GM19043 (cell line): Measurements from ENCODE around the gene VAV1.
"Not testable (repeated sequence)": the region's sequence is repeated elsewhere in the genome, so short reads cannot be mapped to it uniquely, and the experiment has no call there.

Source experiments
- ATAC-seq: cut with Tn5 transposase; IDR thresholded peaks from one replicate; pipeline ENCODE4 v1.9.1; 2021; ENCODE audit warnings: low read depth; ENCODE audit not compliant: unreplicated experiment

VAV1 gene

GRCh38 chr19:6811906-6812305 lies 39.4 kb downstream of the VAV1 start:
- ATAC-seq = no peak

- ATAC-seq = no peak
These were observed 40.1 kb downstream of the VAV1 start for GRCh38 chr19:6812612-6813011.

DNA sequence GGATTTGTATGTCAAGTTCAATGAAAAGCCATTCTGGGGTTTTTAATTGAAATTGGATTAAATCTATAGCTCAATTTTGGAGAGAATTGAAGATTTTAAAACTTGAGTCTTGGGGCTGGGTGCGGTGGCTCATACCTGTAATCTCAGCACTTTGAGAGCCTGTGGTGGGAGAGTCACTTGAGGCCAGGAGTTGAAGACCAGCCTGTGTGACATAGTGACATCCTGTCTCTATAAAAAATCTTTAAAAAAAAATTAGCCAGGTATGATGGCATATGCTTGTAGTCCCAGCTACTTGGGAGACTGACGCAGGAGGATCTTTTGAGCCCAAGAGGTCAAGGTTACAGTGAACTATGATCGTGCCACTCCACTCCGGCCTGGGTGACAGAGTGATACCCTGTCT lies 41.2 kb downstream of the VAV1 start:
- no peak for ATAC-seq

- no peak for ATAC-seq
These were observed 44.7 kb downstream of the VAV1 start for GRCh38 chr19:6817179-6817578.

DNA sequence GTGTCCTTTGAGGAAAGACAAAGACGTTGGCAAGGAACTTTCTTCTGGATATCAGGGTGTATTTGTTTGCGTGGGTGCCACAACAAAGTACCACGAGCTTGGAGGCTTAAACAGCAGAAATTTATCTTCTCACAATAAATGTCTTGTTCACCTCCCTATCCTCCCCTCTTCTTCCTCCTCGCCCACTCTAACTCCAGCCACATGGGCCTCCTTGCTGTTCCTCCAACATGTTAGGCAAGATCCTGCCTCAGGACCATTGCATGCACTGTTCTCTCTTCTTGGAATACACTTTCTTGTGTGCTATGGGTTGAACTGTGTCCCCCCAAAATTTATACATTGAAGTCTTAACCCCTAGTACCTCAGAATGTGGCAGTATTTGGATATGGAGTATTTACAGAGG lies 45.7 kb downstream of the VAV1 start:
- ATAC-seq = no peak

GRCh38 chr19:6819323-6819722 lies 46.8 kb downstream of the VAV1 start:
- ATAC-seq = no peak

DNA sequence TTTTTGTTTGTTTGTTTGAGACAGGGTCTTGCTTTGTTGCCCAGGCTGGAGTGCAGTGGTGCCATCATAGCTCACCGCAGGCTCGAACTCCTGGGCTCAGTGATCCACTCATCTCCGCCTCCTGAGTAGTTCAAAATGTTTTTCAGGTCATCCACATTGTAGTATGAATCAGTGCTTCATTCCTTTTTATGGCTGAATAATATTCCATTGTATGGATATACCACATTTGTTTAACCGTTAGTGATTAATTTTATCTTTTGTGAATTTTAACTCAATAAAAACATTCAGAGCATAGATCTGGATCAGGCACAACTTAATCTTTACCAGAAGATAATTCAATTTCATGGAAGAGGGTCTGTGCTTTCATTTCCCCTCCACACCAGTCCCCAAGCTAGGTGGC lies 47.7 kb downstream of the VAV1 start:
- no peak for ATAC-seq

GRCh38 chr19:6821639-6822310 lies 49.3 kb downstream of the VAV1 start:
- no peak for ATAC-seq

GRCh38 chr19:6822311-6822670 lies 49.8 kb downstream of the VAV1 start:
- no peak for ATAC-seq

DNA sequence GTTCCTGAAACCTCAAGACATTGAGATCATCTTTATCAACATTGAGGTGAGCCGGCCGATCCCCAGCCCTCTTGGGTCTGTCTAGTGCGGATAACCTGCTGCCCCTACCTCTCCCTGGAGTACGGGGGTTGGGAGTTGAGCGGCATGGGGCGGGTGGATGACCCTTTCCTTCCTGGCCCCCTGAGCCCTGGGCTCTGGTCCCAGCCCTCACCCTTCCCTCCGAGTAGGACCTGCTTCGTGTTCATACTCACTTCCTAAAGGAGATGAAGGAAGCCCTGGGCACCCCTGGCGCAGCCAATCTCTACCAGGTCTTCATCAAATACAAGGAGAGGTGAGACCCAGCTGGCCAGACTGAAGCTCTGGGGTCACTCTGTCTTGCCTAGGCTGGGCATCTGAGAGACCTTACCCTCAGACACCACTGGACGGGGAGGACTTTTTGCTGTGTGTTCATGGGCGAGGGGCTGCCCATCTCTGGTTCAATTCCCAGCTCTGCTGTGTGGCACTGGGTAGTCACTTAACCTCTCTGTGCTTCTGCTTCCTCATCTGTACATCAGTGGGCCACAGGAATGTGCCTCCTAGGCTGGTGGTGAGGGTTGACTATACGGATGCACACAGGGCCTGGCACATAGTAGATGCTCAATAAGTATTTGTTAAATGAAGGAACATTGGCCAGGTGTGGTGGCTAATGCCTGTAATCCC lies 52.7 kb downstream of the VAV1 start:
- ATAC-seq = no peak

DNA sequence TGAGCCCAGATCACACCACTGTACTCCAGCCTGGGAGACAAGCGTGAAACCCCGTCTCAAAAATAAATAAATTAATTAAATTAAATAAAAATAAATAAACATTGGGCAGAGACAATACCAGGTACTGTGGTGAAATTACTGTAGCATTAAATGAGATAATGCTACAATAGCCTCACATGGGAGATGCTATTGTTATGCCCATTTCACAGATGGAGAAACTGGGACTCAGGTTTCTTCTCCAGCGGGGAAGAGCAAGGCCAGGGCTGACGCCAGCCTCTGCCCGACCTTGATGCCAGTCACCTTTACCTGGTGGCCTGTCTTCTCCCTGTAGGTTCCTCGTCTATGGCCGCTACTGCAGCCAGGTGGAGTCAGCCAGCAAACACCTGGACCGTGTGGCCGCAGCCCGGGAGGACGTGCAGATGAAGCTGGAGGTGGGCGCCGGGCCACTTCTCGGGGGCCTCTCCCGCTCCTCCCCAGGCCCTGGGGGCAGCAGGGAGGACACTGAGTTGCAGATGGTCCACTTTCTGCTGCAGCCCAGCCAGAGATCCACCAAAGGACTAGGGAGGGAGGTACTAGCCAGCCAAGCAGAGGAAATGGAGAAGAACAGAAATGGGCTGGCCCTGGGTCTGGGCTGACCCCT lies 53.9 kb downstream of the VAV1 start:
- no peak for ATAC-seq

- ATAC-seq = no peak
These were observed 55.8 kb downstream of the VAV1 start for GRCh38 chr19:6828306-6828697.

DNA sequence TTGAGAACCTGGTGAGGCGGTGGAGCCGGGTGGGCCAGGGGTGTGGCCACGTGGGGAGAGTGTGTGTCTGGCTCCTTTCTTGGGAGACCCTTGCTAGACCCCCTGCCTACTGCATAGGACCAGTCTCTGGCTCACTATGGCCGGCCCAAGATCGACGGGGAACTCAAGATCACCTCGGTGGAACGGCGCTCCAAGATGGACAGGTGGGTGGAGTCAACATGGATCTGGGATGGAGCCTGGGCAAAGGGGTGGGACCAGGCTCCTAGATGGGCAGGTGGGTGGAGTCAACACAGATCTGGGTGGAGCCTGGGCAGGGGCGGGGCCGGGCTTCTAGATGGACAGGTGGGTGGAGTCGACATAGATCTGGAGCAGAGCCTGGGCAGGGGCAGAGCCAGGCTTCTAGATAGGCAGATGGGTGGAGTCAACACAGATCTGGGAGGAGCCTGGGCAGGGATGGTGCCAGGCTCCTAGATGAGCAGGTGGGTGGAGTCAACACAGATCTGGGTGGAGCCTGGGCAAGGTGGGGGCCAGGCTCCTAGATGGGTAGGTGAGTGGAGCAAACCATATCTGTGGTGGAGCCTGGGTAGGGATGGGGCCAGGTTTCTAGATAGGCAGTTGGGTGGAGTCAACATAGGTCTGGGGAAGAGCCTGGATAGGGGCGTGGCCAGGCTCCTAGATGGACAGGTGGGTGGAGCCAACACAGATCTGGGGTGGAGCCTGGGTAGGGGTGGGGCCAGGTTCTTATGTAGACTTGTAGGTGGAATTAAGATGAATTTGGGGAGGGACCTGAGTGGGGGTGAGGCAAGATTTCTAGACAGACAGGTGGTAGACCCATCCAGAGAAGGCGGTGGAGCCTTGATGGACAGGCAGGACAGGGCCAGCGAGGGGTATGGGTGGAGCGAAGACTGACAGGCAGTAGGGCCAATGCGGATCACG lies 56.5 kb downstream of the VAV1 start:
- ATAC-seq = no peak

DNA sequence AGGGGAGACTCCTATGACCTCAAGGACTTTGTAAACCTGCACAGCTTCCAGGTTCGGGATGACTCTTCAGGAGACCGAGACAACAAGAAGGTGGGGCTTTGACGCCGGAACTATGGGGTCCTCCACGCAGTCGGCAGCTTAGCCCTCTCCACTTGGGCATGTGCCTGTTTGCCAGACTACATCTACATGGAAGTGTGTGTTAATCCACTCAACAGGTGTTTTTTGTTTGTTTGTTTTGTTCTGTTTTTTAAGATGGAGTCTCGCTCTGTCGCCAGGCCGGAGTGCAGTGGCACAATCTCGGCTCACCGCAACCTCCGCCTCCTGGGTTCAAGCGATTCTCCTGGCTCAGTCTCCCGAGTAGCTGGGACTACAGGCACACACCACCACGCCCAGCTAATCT lies 57.3 kb downstream of the VAV1 start:
- ATAC-seq = not testable (repeated sequence)

- not testable (repeated sequence) for ATAC-seq
These were observed 58.6 kb downstream of the VAV1 start for GRCh38 chr19:6831084-6831483.

DNA sequence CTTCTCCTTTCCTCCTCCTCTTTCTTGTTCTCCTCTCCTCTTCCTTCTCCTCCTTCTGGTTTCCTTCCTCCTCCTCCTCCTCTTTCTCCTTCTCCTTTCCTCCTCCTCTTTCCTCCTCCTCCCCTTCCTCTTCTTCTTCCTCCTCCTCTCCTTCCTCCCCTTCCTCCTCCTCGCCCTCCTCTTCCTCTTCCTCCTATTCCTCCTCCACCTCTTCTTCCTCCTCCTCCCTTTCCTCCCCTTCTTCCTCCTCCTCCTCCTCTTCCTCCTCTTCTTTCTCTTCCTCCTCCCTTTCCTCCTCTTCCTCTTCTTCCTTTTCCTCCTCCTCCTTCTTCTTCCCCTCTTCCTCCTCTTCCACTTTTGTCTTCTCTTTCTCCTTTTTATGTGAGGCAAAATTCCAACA lies 59.9 kb downstream of the VAV1 start:
- no peak for ATAC-seq

GRCh38 chr19:6833166-6833790 lies 60.8 kb downstream of the VAV1 start:
- ATAC-seq = no peak

GRCh38 chr19:6834433-6834832 lies 61.9 kb downstream of the VAV1 start:
- no peak for ATAC-seq

GRCh38 chr19:6835501-6835900 lies 63.0 kb downstream of the VAV1 start:
- no peak for ATAC-seq

GRCh38 chr19:6837525-6837924 lies 65.0 kb downstream of the VAV1 start:
- no peak for ATAC-seq
